GM21360 (cell line): ENCODE measurements around the gene PCDHGA7.
"Not testable (repeated sequence)": the region's sequence is repeated elsewhere in the genome, so short reads cannot be mapped to it uniquely, and the experiment has no call there.

Experiments used
- ATAC-seq: cut with Tn5 transposase; IDR thresholded peaks from one replicate; pipeline ENCODE4 v1.9.1; 2021; ENCODE audit warnings: mild to moderate bottlenecking, moderate library complexity; ENCODE audit not compliant: unreplicated experiment

The PCDHGA7 gene

DNA sequence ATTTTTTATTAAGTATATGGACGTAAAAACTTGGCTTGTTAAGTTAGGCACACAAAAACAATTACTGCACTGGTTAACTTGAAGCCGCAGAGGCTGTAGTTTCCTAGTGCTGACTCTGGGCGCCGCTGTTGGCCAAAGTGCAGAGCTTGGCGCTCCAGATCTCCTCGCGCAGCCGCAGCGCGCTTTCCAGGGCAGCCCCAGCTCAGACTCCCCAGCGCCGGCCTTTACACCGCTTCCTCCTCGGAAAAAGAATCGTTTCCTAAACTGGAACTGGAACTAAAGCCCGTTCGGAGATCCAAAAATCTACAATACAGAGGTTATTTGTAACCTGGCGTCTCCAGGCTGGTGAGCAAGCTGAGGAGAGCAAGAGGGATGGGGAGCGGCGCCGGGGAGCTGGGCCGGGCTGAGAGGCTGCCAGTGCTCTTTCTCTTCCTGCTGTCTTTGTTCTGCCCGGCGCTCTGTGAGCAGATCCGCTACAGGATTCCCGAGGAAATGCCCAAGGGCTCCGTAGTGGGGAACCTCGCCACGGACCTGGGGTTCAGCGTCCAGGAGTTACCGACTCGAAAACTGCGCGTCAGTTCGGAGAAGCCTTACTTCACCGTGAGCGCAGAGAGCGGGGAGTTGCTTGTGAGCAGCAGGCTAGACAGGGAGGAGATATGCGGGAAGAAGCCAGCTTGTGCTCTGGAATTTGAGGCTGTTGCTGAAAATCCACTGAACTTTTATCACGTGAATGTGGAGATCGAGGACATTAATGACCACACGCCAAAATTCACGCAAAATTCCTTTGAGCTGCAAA, 15.4 kb downstream of the PCDHGA7 start, which contains the start of gene PCDHGB5:
TSS of gene PCDHGB5 (plus strand) at position 192 of the 796 bp plus-strand sequence. CDS start at position 373, 181 bp downstream.
- peak; percentile 99 for ATAC-seq

DNA sequence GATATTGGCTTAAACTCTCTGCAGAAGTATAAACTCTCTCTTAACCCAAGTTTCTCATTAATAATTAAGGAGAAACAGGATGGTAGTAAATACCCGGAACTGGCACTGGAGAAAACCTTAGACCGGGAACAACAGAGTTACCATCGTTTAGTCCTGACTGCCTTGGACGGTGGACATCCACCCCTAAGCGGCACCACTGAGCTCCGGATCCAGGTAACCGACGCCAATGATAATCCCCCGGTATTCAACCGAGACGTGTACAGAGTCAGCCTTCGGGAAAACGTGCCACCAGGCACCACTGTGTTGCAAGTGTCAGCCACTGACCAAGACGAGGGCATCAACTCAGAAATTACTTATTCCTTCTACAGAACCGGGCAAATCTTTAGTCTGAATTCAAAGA, 16.1 kb downstream of the PCDHGA7 start:
- ATAC-seq = no peak

DNA sequence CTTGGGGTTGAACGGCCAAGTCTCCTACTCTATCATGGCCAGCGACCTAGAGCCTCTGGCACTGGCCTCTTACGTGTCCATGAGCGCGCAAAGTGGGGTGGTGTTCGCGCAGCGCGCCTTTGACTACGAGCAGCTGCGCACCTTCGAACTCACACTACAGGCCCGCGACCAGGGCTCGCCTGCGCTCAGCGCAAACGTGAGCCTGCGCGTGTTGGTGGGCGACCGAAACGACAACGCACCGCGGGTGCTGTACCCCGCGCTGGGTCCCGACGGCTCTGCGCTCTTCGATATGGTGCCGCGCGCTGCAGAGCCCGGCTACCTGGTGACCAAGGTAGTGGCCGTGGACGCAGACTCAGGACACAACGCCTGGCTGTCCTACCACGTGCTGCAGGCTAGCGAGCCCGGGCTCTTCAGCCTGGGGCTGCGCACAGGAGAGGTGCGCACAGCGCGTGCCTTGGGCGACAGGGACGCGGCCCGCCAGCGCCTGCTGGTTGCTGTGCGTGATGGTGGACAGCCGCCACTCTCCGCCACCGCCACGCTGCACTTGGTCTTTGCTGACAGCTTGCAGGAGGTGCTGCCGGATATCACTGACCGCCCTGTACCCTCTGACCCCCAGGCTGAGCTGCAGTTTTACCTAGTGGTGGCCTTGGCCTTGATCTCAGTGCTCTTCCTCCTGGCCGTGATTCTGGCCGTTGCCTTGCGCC, 17.2 kb downstream of the PCDHGA7 start:
- no peak for ATAC-seq

DNA sequence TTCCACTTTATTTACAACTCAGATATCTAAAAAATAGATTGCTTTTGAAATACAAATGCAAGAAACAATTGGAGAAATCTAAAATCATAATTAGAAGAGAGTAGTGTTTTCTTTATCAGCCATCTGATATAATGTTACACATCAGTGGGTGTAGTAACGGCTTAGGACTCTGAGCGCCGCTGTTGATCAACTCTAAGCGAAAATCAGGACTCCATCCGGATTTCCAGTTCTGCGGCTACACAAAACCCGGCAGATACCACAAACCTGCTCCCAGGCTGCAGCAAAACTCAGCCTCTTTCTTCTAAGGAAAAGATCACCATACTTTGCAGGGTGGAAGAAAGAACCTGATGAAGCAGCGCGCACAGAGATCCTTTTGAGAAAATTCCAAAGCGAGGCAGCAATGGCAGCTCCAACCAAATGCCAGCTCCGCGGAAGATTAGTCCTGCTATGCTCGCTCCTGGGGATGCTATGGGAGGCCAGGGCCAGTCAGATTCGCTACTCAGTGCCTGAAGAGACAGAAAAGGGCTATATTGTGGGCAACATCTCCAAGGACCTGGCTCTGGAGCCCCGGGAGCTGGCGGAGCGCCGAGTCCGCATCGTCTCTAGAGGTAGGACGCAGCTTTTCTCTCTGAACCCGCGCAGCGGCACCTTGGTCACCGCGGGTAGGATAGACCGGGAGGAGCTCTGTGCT, 20.2 kb downstream of the PCDHGA7 start, which contains the start of gene PCDHGA9:
TSS of gene PCDHGA9 (plus strand) at position 226 of the 691 bp plus-strand sequence. CDS start at position 401, 175 bp downstream.
- no peak for ATAC-seq

DNA sequence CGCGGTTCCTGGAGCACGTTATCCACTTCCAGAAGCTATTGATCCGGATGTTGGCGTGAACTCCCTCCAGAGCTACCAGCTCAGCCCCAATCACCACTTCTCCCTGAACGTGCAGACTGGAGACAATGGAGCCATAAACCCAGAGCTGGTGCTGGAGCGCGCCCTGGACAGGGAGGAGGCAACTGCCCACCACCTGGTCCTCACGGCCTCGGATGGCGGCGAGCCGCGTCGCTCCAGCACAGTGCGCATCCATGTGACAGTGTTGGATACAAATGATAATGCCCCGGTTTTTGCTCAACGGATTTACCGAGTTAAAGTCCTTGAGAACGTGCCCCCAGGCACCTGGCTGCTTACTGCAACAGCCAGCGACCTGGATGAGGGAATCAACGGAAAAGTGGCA, 20.8 kb downstream of the PCDHGA7 start:
- no peak for ATAC-seq

DNA sequence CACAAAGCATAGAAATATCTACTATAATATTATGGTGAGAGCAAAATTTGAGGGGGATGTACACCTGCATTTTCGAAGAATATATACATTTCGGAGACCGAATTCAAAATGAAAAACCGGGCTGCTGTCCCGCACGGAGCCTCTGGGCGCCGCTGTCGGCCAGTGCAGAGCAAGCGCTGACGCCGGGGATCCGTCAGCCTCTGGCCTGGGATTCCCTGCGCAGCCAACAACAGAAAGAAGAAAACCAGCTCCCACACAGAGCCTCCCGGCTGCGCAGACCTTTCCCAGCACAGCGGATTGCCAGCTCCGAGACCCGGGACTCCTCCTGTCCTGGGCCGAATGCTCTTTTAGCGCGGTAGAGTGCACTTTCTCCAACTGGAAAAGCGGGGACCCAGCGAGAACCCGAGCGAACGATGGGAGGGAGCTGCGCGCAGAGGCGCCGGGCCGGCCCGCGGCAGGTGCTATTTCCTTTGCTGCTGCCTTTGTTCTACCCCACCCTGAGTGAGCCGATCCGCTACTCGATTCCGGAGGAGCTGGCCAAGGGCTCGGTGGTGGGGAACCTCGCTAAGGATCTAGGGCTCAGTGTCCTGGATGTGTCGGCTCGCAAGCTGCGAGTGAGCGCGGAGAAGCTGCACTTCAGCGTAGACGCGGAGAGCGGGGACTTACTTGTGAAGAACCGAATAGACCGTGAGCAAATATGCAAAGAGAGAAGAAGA, 25.4 kb downstream of the PCDHGA7 start, which contains the start of gene PCDHGB6:
TSS of gene PCDHGB6 (plus strand) at position 232 of the 716 bp plus-strand sequence. CDS start at position 414, 182 bp downstream.
- ATAC-seq = peak; percentile 86

DNA sequence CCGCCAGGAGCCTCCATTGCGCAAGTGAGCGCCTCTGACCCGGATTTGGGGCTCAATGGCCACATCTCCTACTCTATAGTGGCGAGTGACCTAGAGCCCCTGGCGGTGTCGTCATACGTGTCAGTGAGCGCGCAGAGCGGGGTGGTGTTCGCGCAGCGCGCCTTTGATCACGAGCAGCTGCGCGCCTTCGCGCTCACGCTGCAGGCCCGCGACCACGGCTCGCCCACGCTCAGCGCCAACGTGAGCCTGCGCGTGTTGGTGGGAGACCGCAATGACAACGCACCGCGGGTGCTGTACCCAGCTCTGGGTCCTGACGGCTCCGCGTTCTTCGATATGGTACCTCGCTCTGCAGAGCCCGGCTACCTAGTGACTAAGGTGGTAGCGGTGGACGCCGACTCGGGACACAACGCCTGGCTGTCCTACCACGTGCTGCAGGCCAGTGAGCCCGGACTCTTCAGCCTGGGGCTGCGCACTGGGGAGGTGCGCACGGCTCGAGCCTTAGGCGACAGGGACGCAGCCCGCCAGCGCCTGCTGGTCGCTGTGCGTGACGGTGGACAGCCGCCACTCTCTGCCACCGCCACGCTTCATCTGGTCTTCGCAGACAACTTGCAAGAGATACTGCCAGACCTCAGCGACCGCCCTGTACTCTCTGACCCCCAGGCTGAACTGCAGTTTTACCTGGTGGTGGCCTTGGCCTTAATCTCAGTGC, 27.2 kb downstream of the PCDHGA7 start:
- ATAC-seq = no peak

DNA sequence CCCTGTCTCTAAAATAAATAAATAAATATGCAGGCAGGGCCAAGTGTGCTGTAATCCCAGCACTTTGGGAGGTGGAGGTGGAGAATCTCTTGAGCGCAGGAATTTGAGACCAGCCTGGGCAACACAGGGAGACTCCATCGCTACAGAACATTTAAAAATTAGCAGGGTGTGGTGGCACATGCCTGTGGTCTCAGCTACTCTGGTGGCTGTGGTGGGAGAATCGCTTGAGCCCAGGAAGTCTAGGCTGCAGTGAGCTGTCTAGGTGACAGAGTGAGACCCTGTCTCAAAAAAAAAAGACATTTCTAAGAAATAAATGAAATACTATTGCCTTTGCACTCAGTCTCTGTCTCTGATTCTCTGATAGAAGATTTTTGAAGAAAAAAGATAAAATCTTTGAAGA, 29.0 kb downstream of the PCDHGA7 start:
- ATAC-seq = no peak

DNA sequence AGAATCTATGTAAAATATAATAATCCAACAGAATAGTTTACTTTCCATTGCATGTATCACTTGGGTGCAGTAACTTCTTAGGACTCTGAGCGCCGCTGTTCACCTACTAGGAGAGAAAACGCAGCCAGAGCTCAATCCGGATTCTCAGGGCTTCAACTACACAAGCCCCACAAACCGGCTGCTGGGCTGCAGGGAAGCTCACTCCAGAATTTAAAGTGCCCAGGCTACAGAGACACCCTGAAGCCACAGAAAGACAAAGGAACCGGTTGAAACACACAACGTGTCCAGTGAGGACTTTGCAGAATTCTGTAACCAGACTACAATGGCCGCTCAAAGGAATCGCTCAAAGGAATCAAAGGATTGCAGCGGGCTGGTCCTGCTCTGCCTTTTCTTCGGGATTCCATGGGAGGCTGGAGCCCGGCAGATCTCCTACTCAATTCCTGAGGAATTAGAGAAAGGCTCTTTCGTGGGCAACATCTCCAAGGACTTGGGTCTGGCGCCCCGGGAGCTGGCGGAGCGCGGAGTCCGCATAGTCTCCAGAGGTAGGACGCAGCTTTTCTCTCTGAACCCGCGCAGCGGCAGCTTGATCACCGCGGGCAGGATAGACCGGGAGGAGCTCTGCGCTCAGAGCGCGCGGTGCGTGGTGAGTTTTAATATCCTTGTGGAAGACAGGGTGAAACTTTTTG, 30.5 kb downstream of the PCDHGA7 start, which contains the start of gene PCDHGA10:
TSS of gene PCDHGA10 (plus strand) at position 134 of the 686 bp plus-strand sequence. CDS start at position 323, 189 bp downstream.
- ATAC-seq = no peak

DNA sequence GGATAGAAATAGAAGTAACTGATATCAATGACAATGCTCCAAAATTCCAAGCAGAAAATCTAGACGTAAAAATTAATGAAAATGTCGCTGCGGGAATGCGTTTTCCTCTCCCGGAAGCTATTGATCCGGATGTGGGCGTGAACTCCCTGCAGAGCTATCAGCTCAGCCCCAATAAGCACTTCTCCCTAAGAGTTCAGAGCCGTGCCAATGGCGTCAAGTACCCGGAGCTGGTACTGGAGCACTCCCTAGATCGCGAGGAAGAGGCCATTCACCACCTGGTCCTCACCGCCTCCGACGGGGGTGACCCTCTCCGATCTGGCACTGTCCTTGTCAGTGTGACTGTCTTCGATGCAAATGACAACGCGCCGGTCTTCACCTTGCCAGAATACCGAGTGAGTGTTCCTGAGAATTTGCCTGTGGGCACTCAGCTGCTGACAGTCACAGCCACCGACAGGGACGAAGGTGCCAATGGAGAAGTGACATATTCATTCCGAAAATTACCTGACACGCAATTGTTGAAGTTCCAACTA, 31.1 kb downstream of the PCDHGA7 start:
- ATAC-seq = no peak

DNA sequence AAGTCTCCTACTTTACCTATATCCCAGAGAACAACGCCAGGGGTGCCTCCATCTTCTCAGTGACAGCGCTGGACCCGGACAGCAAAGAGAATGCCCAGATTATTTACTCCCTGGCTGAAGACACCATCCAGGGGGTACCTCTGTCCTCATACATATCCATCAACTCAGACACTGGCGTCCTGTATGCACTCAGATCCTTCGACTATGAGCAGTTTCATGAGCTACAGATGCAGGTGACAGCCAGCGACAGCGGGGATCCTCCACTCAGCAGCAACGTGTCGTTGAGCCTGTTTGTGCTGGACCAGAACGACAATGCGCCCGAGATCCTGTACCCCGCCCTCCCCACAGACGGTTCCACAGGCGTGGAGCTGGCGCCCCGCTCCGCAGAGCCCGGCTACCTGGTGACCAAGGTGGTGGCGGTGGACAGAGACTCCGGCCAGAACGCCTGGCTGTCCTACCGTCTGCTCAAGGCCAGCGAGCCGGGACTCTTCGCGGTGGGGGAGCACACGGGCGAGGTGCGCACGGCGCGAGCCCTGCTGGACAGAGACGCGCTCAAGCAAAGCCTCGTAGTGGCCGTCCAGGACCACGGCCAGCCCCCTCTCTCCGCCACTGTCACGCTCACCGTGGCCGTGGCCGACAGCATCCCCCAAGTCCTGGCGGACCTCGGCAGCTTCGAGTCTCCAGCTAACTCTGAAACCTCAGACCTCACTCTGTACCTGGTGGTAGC, 32.2 kb downstream of the PCDHGA7 start:
- ATAC-seq = not testable (repeated sequence)

DNA sequence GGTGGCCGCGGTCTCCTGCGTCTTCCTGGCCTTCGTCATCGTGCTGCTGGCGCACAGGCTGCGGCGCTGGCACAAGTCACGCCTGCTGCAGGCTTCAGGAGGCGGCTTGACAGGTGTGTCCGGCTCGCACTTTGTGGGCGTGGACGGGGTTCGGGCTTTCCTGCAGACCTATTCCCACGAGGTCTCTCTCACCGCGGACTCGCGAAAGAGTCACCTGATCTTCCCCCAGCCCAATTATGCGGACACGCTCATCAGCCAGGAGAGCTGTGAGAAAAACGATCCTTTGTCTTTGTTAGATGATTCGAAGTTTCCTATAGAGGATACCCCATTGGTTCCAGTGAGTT, 32.7 kb downstream of the PCDHGA7 start:
- not testable (repeated sequence) for ATAC-seq

DNA sequence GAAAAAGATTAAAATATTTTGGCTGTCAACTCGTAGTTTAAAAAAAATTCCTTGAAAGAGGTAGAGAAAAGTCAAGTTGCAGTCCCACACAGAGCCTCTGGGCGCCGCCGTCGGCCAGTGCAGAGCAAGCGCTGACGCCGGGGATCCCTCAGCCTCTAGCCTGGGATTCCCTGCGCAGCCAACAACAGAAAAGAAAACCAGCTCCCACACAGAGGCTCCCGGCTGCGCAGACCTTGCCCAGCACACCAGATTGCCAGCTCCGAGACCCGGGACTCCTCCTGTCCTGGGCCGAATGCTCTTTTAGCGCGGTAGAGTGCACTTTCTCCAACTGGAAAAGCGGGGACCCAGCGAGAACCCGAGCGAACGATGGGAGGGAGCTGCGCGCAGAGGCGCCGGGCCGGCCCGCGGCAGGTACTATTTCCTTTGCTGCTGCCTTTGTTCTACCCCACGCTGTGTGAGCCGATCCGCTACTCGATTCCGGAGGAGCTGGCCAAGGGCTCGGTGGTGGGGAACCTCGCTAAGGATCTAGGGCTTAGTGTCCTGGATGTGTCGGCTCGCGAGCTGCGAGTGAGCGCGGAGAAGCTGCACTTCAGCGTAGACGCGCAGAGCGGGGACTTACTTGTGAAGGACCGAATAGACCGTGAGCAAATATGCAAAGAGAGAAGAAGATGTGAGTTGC, 35.1 kb downstream of the PCDHGA7 start, which contains the start of gene PCDHGB7:
TSS of gene PCDHGB7 (plus strand) at position 184 of the 679 bp plus-strand sequence. CDS start at position 367, 183 bp downstream.
- ATAC-seq = peak; percentile 77

DNA sequence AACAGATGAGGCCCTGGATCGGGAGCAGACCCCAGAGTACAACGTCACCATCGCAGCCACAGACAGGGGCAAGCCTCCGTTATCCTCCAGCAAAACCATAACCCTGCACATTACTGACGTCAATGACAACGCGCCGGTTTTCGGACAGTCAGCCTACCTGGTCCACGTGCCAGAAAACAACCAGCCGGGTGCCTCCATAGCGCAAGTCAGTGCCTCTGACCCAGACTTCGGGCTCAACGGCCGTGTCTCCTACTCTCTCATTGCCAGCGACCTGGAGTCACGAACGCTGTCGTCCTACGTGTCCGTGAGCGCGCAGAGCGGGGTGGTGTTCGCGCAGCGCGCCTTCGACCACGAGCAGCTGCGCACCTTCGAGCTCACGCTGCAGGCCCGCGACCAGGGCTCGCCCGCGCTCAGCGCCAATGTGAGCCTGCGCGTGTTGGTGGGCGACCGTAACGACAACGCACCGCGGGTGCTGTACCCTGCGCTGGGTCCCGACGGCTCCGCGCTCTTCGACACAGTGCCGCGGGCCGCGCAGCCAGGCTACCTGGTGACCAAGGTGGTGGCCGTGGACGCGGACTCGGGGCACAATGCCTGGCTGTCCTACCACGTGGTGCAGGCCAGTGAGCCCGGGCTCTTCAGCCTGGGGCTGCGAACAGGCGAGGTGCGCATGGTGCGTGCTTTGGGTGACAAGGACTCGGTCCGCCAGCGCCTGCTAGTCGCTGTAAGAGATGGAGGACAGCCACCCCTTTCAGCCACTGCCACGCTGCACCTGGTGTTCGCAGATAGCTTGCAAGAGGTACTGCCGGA, 36.7 kb downstream of the PCDHGA7 start:
- no peak for ATAC-seq

DNA sequence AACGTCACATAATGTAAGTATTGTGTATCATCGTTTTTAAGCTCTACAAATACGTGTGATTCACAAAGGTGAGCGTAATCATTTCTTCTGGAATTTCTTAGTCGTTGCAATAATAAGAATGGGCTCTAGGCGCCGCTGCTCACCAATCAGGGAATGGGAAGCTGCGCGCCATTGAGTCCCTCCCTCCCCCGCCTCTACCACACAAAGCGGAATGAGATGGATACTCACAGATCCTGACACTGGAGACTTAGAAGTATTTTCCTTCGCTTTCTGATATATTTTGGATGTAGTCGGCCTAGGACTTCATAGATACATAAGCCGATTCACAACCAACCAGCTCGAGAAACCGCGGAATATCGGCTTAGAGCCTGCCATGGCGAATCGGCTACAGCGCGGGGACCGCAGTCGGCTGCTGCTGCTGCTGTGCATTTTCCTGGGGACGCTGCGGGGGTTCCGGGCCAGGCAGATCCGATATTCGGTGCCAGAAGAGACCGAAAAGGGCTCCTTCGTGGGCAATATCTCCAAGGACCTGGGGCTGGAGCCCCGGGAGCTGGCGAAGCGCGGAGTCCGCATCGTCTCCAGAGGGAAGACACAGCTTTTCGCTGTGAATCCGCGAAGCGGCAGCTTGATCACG, 38.4 kb downstream of the PCDHGA7 start, which contains the start of gene PCDHGA11:
TSS of gene PCDHGA11 (plus strand) at position 197 of the 634 bp plus-strand sequence. CDS start at position 374, 177 bp downstream.
- ATAC-seq = peak; percentile 59

DNA sequence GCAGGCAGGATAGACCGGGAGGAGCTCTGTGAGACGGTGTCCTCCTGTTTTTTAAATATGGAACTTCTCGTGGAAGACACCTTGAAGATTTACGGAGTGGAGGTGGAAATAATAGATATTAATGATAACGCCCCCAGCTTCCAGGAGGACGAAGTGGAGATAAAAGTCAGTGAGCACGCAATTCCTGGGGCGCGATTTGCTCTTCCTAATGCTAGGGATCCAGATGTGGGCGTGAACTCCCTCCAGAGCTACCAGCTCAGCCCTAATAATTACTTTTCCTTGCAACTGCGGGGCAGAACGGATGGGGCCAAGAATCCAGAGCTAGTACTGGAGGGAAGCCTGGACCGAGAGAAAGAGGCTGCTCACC, 38.9 kb downstream of the PCDHGA7 start:
- ATAC-seq = no peak
